Upper lobe of left lung (tissue), 4 donors: ENCODE data around the gene FAT1.

ENCODE experiments used
- CTCF ChIP-seq, 6 experiments: fragments of 450-650 bp in 4 of 6; fragments of 200-600 bp in 2 of 6; sonication (generic) in 2 of 6; IDR thresholded peaks; one replicate each; pipeline ENCODE4 v1.5.1; 2016 to 2019; ENCODE audit warnings: antibody characterized with exemption in 6 of 6
- POLR2A ChIP-seq, 4 donors: fragments of 450-650 bp; IDR thresholded peaks; one replicate each; pipeline ENCODE4 v1.5.1; 2016 to 2017; ENCODE audit warnings: antibody characterized with exemption in 4 of 4, mild to moderate bottlenecking in 2 of 4
- POLR2AphosphoS5 ChIP-seq, 2 donors: sonication (generic); formaldehyde crosslinking; IDR thresholded peaks; one replicate each; pipeline ENCODE4 v1.5.1; 2017; ENCODE audit warnings: antibody characterized with exemption in 2 of 2

DNA sequence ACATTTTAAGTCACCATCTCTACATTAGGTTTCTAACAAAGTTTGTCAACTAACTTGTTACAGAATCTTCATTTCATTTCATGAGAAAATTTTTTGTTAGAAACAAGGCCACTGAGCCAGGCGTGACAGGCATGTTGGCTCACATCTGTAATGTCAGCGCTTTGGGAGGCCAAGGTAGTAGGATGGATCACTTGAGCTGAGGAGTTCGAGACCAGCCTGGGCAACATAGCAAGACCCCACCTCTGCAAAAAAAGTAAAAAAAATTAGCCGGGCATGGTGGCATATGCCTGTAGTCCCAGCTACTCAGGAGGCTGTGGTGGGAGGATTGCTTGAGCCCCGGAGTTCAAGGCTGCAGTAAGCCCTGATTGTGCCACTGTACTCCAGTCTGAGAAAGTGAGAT lies 32.3 kb downstream of the FAT1 start:
- TF ChIP-seq CTCF (IDR thresholded peaks at IDR 0.05) (no peak), POLR2AphosphoS5 (IDR thresholded peaks at IDR 0.05) (no peak), POLR2A (IDR thresholded peaks at IDR 0.05) (no peak)
